ENCODE measurements around the gene GMFB.

GMFB gene

GRCh38 chr14:54486685-54487084, 2.1 kb downstream of the GMFB start (continued):
- TF ChIP-seq TSHZ2 (CRISPR knock-in tag; IDR thresholded peaks at IDR 0.05): no peak
- TF ChIP-seq ZFP30 (CRISPR knock-in tag; IDR thresholded peaks at IDR 0.05): no peak
- TF ChIP-seq TCF4 (CRISPR knock-in tag; IDR thresholded peaks at IDR 0.05; ENCODE audit: borderline replicate concordance): no peak

- no peak for ATAC-seq
- no peak for TF ChIP-seq GLIS3 (CRISPR knock-in tag; IDR thresholded peaks at IDR 0.05)
- TF ChIP-seq TSHZ2 (CRISPR knock-in tag; IDR thresholded peaks at IDR 0.05): no peak
- no peak for TF ChIP-seq ZNF70 (CRISPR knock-in tag; IDR thresholded peaks at IDR 0.05)
- TF ChIP-seq ZFP3 (CRISPR knock-in tag; IDR thresholded peaks at IDR 0.05): no peak
- no peak for TF ChIP-seq CSDC2 (CRISPR knock-in tag; IDR thresholded peaks at IDR 0.05)
- TF ChIP-seq TOX (CRISPR knock-in tag; IDR thresholded peaks at IDR 0.05; ENCODE audit: borderline replicate concordance): no peak
- no peak for TF ChIP-seq PATZ1 (CRISPR knock-in tag; IDR thresholded peaks at IDR 0.05; ENCODE audit: borderline replicate concordance)
- no peak for TF ChIP-seq ZNF565 (CRISPR knock-in tag; conservative IDR thresholded peaks at IDR 0.05; ENCODE audit: low read depth)
- no peak for TF ChIP-seq BACH2 (CRISPR knock-in tag; IDR thresholded peaks at IDR 0.05; ENCODE audit: borderline replicate concordance)
- TF ChIP-seq CSRNP3 (CRISPR knock-in tag; IDR thresholded peaks at IDR 0.05): no peak
- TF ChIP-seq ZNF8 (CRISPR knock-in tag; IDR thresholded peaks at IDR 0.05): no peak
- TF ChIP-seq ZC3H10 (CRISPR knock-in tag; IDR thresholded peaks at IDR 0.05): no peak
- no peak for TF ChIP-seq PPARA (CRISPR knock-in tag; IDR thresholded peaks at IDR 0.05; ENCODE audit: borderline replicate concordance)
- TF ChIP-seq ISL1 (CRISPR knock-in tag; IDR thresholded peaks at IDR 0.05): no peak
Observed at GRCh38 chr14:54483846-54484245, 4.9 kb downstream of the GMFB start.

- ATAC-seq: no peak
- TF ChIP-seq TSHZ2 (CRISPR knock-in tag; IDR thresholded peaks at IDR 0.05) (no peak), SNAI2 (CRISPR knock-in tag; IDR thresholded peaks at IDR 0.05) (no peak), CREB5 (CRISPR knock-in tag; IDR thresholded peaks at IDR 0.05; ENCODE audit: low read depth) (no peak)
Observed at GRCh38 chr14:54483073-54483745, 5.6 kb downstream of the GMFB start.

Data from SK-N-SH treated with all-trans-retinoic acid at 6 μM for 48 hours (cell line).